NCI-H460 (cell line): Measurements from ENCODE around the gene KMO. TPM values are rescaled to one million over a fixed set of nuclear protein-coding genes. Genes with fewer than 3 reads are reported as not detected.
A peak's percentile ranks its signal among the peaks of the same experiment; 100 is the strongest.

ENCODE experiments used
- DNase-seq: peaks from one replicate; pipeline ENCODE4 v3.0.0-alpha.2; 2016; ENCODE audit warnings: low read depth; ENCODE audit errors: extremely low read depth
- total RNA-seq: library from RNA; depleted of rRNA; stranded (reverse); fragments of >200 nt; shearing (Covaris generic); gene quantifications from 2 replicates; pipeline ENCODE4 v1.2.3, GENCODE V29; 2014

The KMO gene
- total RNA-seq, 1 experiment from 2014 or later: 0.35 TPM

- no peak for DNase-seq
Measured at GRCh38 chr1:241591736-241592135, 59.6 kb downstream of the KMO start.

GRCh38 chr1:241592273-241592958 is 60.2 kb downstream of the KMO start:
- no peak for DNase-seq

- DNase-seq: no peak
Measured at GRCh38 chr1:241593186-241593585, 61.0 kb downstream of the KMO start.

GRCh38 chr1:241596633-241597032 is 64.5 kb downstream of the KMO start:
- DNase-seq: no peak

GRCh38 chr1:241598249-241598648 is 66.1 kb downstream of the KMO start:
- DNase-seq: no peak

GRCh38 chr1:241600496-241600901 is 68.3 kb downstream of the KMO start:
- DNase-seq: no peak

- DNase-seq: no peak
Measured at GRCh38 chr1:241603731-241604245, 71.6 kb downstream of the KMO start.

GRCh38 chr1:241605146-241605805 is 73.1 kb downstream of the KMO start:
- DNase-seq: no peak

- no peak for DNase-seq
Measured at GRCh38 chr1:241606544-241606943, 74.4 kb downstream of the KMO start.

GRCh38 chr1:241607497-241607896 is 75.3 kb downstream of the KMO start:
- DNase-seq: no peak

- DNase-seq: peak; percentile 33
Measured at GRCh38 chr1:241608379-241609033, 76.3 kb downstream of the KMO start.

GRCh38 chr1:241610056-241610815 is 78.1 kb downstream of the KMO start:
- peak; percentile 81 for DNase-seq

- peak; percentile 93 for DNase-seq
Measured at GRCh38 chr1:241611063-241611462, 78.9 kb downstream of the KMO start.

GRCh38 chr1:241611736-241612135 is 79.6 kb downstream of the KMO start:
- DNase-seq: no peak

- DNase-seq: peak; percentile 87
Measured at GRCh38 chr1:241612533-241613477, 80.6 kb downstream of the KMO start.

GRCh38 chr1:241614144-241614543 is 82.0 kb downstream of the KMO start:
- DNase-seq: no peak

GRCh38 chr1:241614572-241614971 is 82.4 kb downstream of the KMO start:
- DNase-seq: no peak

GRCh38 chr1:241615043-241615974 is 83.1 kb downstream of the KMO start:
- no peak for DNase-seq

- DNase-seq: no peak
Measured at GRCh38 chr1:241617426-241617825, 85.2 kb downstream of the KMO start.
